Subcutaneous adipose tissue (tissue), 4 donors: ENCODE data around the gene MAML3. TPM values are rescaled to one million over a fixed set of nuclear protein-coding genes. Genes with fewer than 3 reads are reported as not detected.

ENCODE experiments used
- total RNA-seq, 4 donors: library from RNA; depleted of rRNA; stranded (reverse); fragments of >200 nt; gene quantifications; one replicate each; pipeline ENCODE4 v1.1.0, GENCODE V29; 2016
- TF ChIP-seq, protein P1 (sequence below): fragments of 450-650 bp; IDR thresholded peaks from one replicate; pipeline ENCODE4 v1.5.1; 2016; ENCODE audit warnings: low read depth, mild to moderate bottlenecking, control low read depth, antibody characterized with exemption, moderate library complexity

The MAML3 gene
- total RNA-seq, 4 donors from 2014 or later = 3.5 to 11.1 (median 9.1) TPM

DNA sequence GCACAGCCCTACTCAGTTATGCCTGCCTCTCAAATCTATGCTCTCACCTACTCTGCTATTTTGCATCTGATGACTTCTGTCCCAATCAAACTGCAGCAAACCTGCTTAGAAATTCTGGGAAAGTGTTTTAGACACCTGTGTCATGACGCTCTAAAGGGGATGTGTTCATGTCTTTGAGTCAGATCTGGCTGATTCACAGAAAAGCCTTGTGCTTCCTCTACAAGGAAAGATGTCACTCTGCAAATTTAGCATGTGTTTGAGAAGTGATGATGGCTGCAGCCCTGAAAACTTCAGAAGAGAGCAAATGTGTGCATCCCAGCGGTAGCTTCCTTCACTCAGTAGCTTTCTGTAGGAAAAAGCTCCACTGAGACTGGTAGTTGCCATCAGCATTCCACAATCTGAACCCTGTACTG, 253.0 kb downstream of the MAML3 start:
- TF ChIP-seq, protein P1, sequence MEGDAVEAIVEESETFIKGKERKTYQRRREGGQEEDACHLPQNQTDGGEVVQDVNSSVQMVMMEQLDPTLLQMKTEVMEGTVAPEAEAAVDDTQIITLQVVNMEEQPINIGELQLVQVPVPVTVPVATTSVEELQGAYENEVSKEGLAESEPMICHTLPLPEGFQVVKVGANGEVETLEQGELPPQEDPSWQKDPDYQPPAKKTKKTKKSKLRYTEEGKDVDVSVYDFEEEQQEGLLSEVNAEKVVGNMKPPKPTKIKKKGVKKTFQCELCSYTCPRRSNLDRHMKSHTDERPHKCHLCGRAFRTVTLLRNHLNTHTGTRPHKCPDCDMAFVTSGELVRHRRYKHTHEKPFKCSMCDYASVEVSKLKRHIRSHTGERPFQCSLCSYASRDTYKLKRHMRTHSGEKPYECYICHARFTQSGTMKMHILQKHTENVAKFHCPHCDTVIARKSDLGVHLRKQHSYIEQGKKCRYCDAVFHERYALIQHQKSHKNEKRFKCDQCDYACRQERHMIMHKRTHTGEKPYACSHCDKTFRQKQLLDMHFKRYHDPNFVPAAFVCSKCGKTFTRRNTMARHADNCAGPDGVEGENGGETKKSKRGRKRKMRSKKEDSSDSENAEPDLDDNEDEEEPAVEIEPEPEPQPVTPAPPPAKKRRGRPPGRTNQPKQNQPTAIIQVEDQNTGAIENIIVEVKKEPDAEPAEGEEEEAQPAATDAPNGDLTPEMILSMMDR = no peak

DNA sequence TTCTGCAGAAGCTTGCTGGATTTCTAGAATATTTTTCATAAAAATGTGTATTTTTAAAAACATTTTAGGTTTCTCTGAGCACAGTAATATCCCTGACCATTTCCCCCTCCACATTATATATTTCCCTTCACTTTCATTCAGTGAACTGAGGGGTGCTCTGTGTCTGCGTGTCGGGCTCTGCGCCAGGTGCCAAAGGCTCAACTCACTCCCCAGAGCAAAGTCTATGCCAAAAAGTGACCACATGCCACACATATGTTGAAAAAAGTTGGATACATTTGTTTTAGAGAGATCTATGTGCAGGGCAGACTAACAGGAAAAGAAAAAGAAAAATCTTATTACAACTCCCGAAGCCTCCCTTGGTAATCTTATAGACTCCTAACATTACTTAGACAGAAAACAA, 254.6 kb downstream of the MAML3 start:
- TF ChIP-seq, protein P1 = no peak

DNA sequence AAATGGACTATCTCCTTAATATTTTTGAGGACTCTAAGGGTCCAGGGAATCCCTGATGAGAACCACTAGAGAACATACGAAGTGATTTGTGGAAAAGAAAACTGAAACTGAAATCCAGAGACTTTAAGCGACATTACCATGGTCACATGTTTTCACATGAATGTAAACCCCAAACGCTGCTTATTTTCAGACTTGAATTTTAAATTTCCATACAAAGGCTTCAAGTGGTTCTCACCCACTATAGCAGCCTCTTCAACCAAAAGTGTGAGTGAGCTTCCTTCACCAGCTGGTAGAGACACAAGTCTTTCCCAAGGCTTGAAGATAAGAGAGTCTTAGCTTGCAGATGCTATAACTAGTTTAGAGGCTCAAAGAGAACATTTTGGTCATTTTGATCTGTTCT, 255.7 kb downstream of the MAML3 start:
- TF ChIP-seq, protein P1 = no peak

DNA sequence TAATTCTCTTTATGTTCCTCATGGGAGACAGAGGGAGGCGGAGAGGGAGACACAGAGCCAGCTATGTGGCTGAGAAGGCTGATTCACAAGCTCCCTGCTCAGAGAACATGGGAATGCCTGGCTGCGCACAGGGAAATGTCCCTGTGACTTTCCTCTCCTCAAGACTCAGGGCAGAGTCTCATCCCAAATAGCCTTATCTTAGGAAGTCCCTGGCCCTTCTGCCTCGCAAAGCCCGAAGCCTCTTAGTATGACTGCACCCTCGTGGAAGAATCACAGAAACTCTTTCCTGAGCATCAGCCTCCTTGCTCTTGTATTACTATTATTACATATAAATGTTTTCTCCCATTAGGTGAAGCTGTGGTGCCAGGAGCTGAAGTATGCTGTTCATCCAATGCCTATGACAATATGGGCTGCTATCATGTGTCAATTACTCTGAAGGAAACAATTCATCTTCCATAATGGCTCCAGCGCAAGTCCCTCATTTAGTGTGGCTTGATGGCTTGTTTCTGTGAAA, 257.8 kb downstream of the MAML3 start:
- TF ChIP-seq, protein P1 = no peak

DNA sequence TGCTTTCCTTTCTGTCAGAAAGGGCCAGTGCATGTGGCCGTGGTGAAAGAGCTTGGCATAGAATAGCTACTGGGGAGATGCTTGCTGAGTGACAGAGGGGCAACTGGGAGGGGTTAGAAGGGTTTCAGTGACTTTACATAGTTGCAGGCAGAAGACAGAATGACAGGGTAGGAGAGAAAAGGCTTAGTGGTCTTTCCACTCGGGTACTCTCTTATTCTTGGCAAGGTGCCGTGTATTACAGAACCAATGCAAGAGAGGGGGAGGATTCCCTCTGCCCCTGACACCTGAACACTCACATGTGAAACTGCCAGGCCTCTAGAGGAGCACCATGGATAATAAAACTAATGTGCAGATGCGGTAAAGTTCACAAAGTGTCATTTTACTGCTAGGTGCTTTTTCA, 260.2 kb downstream of the MAML3 start:
- TF ChIP-seq, protein P1 = no peak

DNA sequence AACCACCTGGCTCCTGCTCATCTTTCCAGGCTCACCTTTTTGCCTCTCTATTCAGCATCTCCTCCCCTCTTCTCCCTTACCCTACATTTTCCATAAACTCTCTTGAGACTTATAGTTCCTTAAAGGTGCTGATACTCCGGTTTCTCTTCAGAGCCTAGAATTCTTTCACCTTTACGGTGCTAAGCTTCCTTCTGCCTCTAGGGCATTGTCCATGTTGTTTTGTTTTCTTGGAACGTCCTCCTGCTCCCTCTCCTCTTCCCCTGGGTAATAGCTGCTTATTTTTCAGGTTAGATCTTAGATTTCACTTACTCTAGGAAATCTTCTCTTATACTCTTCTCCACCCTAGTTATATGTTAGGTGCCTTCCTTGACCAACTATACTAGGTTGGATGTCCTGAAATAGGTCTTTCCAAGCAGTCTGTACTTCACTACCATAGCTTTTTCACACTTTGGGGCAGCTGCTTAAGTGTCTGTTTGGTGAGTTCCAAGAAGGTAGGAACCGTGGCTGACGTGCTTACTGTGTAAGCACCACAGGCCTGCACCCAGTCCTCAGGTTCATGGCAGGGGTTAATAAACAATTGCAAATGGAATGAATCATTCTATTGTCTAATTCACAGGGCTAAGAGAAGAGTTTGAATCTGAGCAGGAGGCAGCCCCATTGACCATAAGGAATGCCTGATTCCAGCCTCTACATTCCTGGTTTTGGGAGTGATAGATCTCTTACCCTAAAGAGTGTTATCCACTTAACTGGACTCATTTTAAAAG, 260.8 kb downstream of the MAML3 start:
- TF ChIP-seq, protein P1 = no peak

DNA sequence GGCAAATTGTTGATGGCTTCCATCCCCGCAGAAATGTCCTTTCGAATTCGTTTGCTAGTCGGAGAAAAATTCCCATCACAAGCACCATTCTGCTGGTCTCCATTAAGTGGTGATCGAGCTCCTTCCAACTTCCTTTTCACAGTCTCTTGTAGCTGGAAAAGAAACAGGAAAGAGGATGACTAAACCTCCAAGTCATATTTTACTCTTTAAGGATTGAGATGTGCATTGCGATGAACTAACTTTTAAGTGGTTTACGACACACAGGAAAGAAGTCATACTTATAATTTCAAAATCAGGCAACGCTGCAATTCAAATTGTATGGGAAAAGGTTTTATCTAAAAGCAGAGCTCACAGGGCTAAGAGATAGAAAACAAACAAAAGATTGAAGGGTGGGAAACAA, 263.2 kb downstream of the MAML3 start:
- TF ChIP-seq, protein P1 = no peak
